IPS-18c (cell line): ENCODE data around the gene ABCA1.

Experiments used
- H3K4me3 ChIP-seq: 2 replicates; pipeline ENCODE4 v1.7.0; 2013; ENCODE audit warnings: low read depth, mild to moderate bottlenecking, low read length, moderate library complexity; ENCODE audit not compliant: insufficient read depth
- H3K9me3 ChIP-seq: one replicate; pipeline ENCODE4 v1.6.1; 2013; ENCODE audit warnings: mild to moderate bottlenecking, low read length, moderate library complexity; ENCODE audit not compliant: control insufficient read depth, insufficient read depth

ABCA1 gene

GRCh38 chr9:104743376-104743985 is 184.5 kb downstream of the ABCA1 start:
- H3K9me3 ChIP-seq: no peaks in the 10 kb centered on the region
- no peak overlapping the region for H3K4me3 ChIP-seq

- H3K4me3 ChIP-seq: no peak overlapping the region
These were observed 187.3 kb downstream of the ABCA1 start for GRCh38 chr9:104740621-104741020.

GRCh38 chr9:104738452-104738851 is 189.5 kb downstream of the ABCA1 start:
- no peak overlapping the region for H3K4me3 ChIP-seq
- no peaks in the 10 kb centered on the region for H3K9me3 ChIP-seq

More at GRCh38 chr9:104740621-104741020, 187.3 kb downstream of the ABCA1 start:
- no peaks in the 10 kb centered on the region for H3K9me3 ChIP-seq
